ENCODE measurements around the gene RPP14. TPM values are rescaled to one million over a fixed set of nuclear protein-coding genes. Genes with fewer than 3 reads are reported as not detected.
A peak's percentile ranks its signal among the peaks of the same experiment; 100 is the strongest.

RPP14 gene
- total and polyA plus RNA-seq, 10 of the 15 experiments (the other 5 are each of a cell fraction or from before 2014, with no cell fraction given), result 9.1 to 21.2 (median 12.7) TPM

GRCh38 chr3:58349792-58350626, 44.0 kb downstream of the RPP14 start:
- Histone ChIP-seq H3K27me3 (replicated peaks in 1 of 2; ENCODE audit: control insufficient read depth in 2 of 2, insufficient read depth in 2 of 2, low read length in 1 of 2) (no peaks in the 10 kb centered on the region), H3K9ac (ENCODE audit: control insufficient read depth, insufficient read depth, low read length) (peak overlapping the region; percentile 18; the same call in 1 of the 2 replicates), H4K20me1 (ENCODE audit: control insufficient read depth, insufficient read depth) (no peaks in the 10 kb centered on the region), H3K4me1 (ENCODE audit: control insufficient read depth, insufficient read depth, low read length) (peaks cover 55% of the 10 kb centered on the region), H3K9me3 (replicated peaks; ENCODE audit: control insufficient read depth, insufficient read depth, low read length) (no peaks in the 10 kb centered on the region), H3K4me2 (ENCODE audit: control insufficient read depth, insufficient read depth) (peak overlapping the region; percentile 69), H3K4me3 (peak overlapping the region; percentile 9; the same call in 1 of the 2 replicates), H2AFZ (ENCODE audit: control insufficient read depth, low read depth, low read length) (peak overlapping the region; percentile 62), H3K79me2 (ENCODE audit: control insufficient read depth, insufficient read depth, low read length) (peaks cover 7% of the 10 kb centered on the region), H3K36me3 (ENCODE audit: control insufficient read depth in 2 of 2, insufficient read depth in 2 of 2, low read length in 1 of 2) (no peaks in the 10 kb centered on the region), H3K27ac (ENCODE audit: control insufficient read depth, insufficient read depth) (peak overlapping the region; percentile 85)
- peak; percentile 87 for DNase-seq (ENCODE audit: low read depth, low spot score)
- peak; percentile 92 for FAIRE-seq
- no TSS peak for BruUV-seq (replicated peaks)
- ChIA-PET CTCF (interaction anchor here (0.6 to 12.5 kb wide), 17 partner anchors 13 to 176 kb away, joined by 3 to 204 read pairs (median 3); partner anchors contain the start of genes HTD2, KCTD6, PXK and RPP14), SMC1A (ENCODE audit: uncharacterized antibody, unreplicated experiment) (interaction anchor here (0.5 to 15.0 kb wide), 25 partner anchors 14 to 178 kb away, joined by 3 to 324 read pairs (median 4); partner anchors contain the start of genes HTD2, PXK and RPP14), RAD21 (ENCODE audit: unreplicated experiment) (interaction anchor here (0.6 to 8.7 kb wide), 17 partner anchors 9 to 162 kb away, joined by 3 to 149 read pairs (median 4); partner anchors contain the start of genes HTD2, KCTD6, PXK and RPP14), POLR2A (interaction anchor here (0.8 to 12.7 kb wide), 8 partner anchors 14 to 153 kb away, joined by 3 to 221 read pairs (median 3); partner anchors contain the start of gene PXK)
- WGBS (ENCODE audit: insufficient coverage, insufficient replicate concordance, low lambda C conversion rate, missing lambda C conversion rate), result 0% methylated on average over 7 of the region's 7 CpGs
- intact Hi-C loops (cut with micrococcal nuclease; ENCODE audit: unreplicated experiment) (loop anchor here (1.0 kb wide), 1 partner anchor 15 kb away; no protein-coding TSS in a partner anchor), in situ Hi-C loops (cut with MboI) (no loop called here)
- peak; percentile 88 for ATAC-seq
- peak; percentile 84 for TF ChIP-seq CBFB (IDR thresholded peaks at IDR 0.05; ENCODE audit: low read depth)
- TF ChIP-seq NFIC (IDR thresholded peaks at IDR 0.05; ENCODE audit: low read depth, low read length), result peak; percentile 84
- TF ChIP-seq ZBTB11 (CRISPR knock-in tag; IDR thresholded peaks at IDR 0.05), result peak; percentile 69
- TF ChIP-seq EED (IDR thresholded peaks at IDR 0.05; ENCODE audit: low read depth), result peak; percentile 74
- TF ChIP-seq SPI1 (IDR thresholded peaks at IDR 0.05; ENCODE audit: borderline replicate concordance, insufficient read depth, low read depth, low read length), result peak; percentile 62
- TF ChIP-seq MYC (IDR thresholded peaks at IDR 0.05; ENCODE audit: insufficient read depth, insufficient read length, insufficient replicate concordance, low read length, severe bottlenecking), result no peak
- TF ChIP-seq BCL11A (IDR thresholded peaks at IDR 0.05; ENCODE audit: low read depth, low read length), result peak; percentile 41; the same call in 1 of the 2 replicates
- no peak for TF ChIP-seq SRF (IDR thresholded peaks at IDR 0.05; ENCODE audit: low read depth in 2 of 2, low read length in 2 of 2)
- TF ChIP-seq SMAD5 (IDR thresholded peaks at IDR 0.05; ENCODE audit: low read depth), result no peak
- TF ChIP-seq JUNB (IDR thresholded peaks at IDR 0.05), result peak; percentile 26; the same call in 1 of the 2 replicates
- TF ChIP-seq, protein P1, sequence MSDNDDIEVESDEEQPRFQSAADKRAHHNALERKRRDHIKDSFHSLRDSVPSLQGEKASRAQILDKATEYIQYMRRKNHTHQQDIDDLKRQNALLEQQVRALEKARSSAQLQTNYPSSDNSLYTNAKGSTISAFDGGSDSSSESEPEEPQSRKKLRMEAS (IDR thresholded peaks at IDR 0.05; ENCODE audit: low read depth, low read length), result no peak
- TF ChIP-seq ETV6 (conservative IDR thresholded peaks at IDR 0.05 in 1 of 2, IDR thresholded peaks at IDR 0.05 in 1 of 2; ENCODE audit: borderline replicate concordance in 1 of 2, low read depth in 1 of 2), result peak in 1 of 2 experiments; percentile 77; a peak in 2 of 4 replicates
- no peak for TF ChIP-seq NR2F1 (conservative IDR thresholded peaks at IDR 0.05)
- peak; percentile 97 for TF ChIP-seq RUNX3 (IDR thresholded peaks at IDR 0.05; ENCODE audit: low read length)
- no peak for TF ChIP-seq FOXK2 (IDR thresholded peaks at IDR 0.05)
- TF ChIP-seq, protein P2, sequence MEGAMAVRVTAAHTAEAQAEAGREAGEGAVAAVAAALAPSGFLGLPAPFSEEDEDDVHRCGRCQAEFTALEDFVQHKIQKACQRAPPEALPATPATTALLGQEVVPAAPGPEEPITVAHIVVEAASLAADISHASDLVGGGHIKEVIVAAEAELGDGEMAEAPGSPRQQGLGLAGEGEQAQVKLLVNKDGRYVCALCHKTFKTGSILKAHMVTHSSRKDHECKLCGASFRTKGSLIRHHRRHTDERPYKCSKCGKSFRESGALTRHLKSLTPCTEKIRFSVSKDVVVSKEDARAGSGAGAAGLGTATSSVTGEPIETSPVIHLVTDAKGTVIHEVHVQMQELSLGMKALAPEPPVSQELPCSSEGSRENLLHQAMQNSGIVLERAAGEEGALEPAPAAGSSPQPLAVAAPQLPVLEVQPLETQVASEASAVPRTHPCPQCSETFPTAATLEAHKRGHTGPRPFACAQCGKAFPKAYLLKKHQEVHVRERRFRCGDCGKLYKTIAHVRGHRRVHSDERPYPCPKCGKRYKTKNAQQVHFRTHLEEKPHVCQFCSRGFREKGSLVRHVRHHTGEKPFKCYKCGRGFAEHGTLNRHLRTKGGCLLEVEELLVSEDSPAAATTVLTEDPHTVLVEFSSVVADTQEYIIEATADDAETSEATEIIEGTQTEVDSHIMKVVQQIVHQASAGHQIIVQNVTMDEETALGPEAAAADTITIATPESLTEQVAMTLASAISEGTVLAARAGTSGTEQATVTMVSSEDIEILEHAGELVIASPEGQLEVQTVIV (IDR thresholded peaks at IDR 0.05; ENCODE audit: borderline replicate concordance, partially characterized antibody), result no peak
- TF ChIP-seq PML (IDR thresholded peaks at IDR 0.05; ENCODE audit: low read length), result no peak; the same call in 1 of the 2 replicates

All from GM12878 (cell line).